A673 (cell line): ENCODE results near the gene POSTN. TPM values are rescaled to one million over a fixed set of nuclear protein-coding genes. Genes with fewer than 3 reads are reported as not detected.
"Not testable (repeated sequence)": the region's sequence is repeated elsewhere in the genome, so short reads cannot be mapped to it uniquely, and the experiment has no call there.

Source experiments
- BruUV-seq: library from RNA; stranded (reverse); fragments of 400-500 nt; replicated peaks from 2 replicates; lab custom pipeline; 2021; lab: Mats Ljungman, UMichigan
- CTCF ChIA-PET: fragments of 300-600 bp; sonication (Branson Sonifier 250); formaldehyde crosslinking; loops from one replicate; lab custom pipeline; 2022; ENCODE audit warnings: antibody characterized with exemption; lab: Charles Lee
- POLR2A ChIA-PET: fragments of 300-600 bp; sonication (Branson Sonifier 250); formaldehyde crosslinking; loops from one replicate; lab custom pipeline; 2022; ENCODE audit warnings: antibody characterized with exemption; ENCODE audit not compliant: low non-redundant PET; lab: Charles Lee
- DNase-seq: peaks from one replicate; pipeline ENCODE4 v3.0.0-alpha.2; 2015; ENCODE audit warnings: low spot score
- H3K27ac ChIP-seq: fragments of 200-600 bp; sonication (generic); 2 replicates; pipeline ENCODE4 v1.5.1; 2016; ENCODE audit warnings: mixed run types, low read depth, mild to moderate bottlenecking, mixed read lengths, antibody characterized with exemption, low read length; ENCODE audit not compliant: poor library complexity, severe bottlenecking
- H3K27me3 ChIP-seq: fragments of 200-600 bp; sonication (generic); replicated peaks from 2 replicates; pipeline ENCODE4 v1.6.1; 2017; ENCODE audit warnings: mixed run types, low read depth, mild to moderate bottlenecking, mixed read lengths, antibody characterized with exemption, low read length; ENCODE audit not compliant: insufficient read depth, poor library complexity
- H3K36me3 ChIP-seq: fragments of 200-600 bp; sonication (generic); 2 replicates; pipeline ENCODE4 v1.6.1; 2016; ENCODE audit warnings: mixed run types, mild to moderate bottlenecking, mixed read lengths, antibody characterized with exemption, low read length; ENCODE audit not compliant: insufficient read depth, poor library complexity, severe bottlenecking
- H3K4me1 ChIP-seq: fragments of 200-600 bp; sonication (generic); 2 replicates; pipeline ENCODE4 v1.6.1; 2017; ENCODE audit warnings: mixed run types, mild to moderate bottlenecking, mixed read lengths, antibody characterized with exemption, low read length; ENCODE audit not compliant: insufficient read depth, poor library complexity, severe bottlenecking
- H3K4me3 ChIP-seq: fragments of 200-600 bp; sonication (generic); 2 replicates; pipeline ENCODE4 v1.5.1; 2016; ENCODE audit warnings: low read depth, mixed run types, mild to moderate bottlenecking, mixed read lengths, low read length; ENCODE audit not compliant: poor library complexity, severe bottlenecking
- H3K9me3 ChIP-seq: fragments of 200-600 bp; sonication (generic); 2 replicates; pipeline ENCODE4 v1.6.1; 2016; ENCODE audit warnings: mixed run types, low read depth, mild to moderate bottlenecking, mixed read lengths, antibody characterized with exemption, low read length; ENCODE audit not compliant: poor library complexity, severe bottlenecking
- EZH2 ChIP-seq: fragments of 200-600 bp; sonication (generic); IDR thresholded peaks from 2 replicates; pipeline ENCODE4 v1.6.1; 2017; ENCODE audit warnings: borderline replicate concordance, low read depth, mild to moderate bottlenecking, mixed read lengths, antibody characterized with exemption, low read length; ENCODE audit not compliant: poor library complexity, severe bottlenecking
- intact Hi-C: fragments of 100-400 bp; cut with micrococcal nuclease; formaldehyde crosslinking; loops from one replicate; pipeline ENCODE4 v1.10.0; 2022; ENCODE audit not compliant: unreplicated experiment
- total RNA-seq: library from RNA; stranded (reverse); gene quantifications from 2 replicates; pipeline ENCODE4 v1.2.3, GENCODE V29; 2021
- TF ChIP-seq, protein P1 (sequence below): fragments of 300-800, 200-600 bp; sonication (generic); conservative IDR thresholded peaks from 2 replicates; pipeline ENCODE4 v1.5.1; 2017; ENCODE audit warnings: low read depth, mild to moderate bottlenecking, antibody characterized with exemption, low read length, moderate library complexity, mixed read lengths

The POSTN gene
- total RNA-seq, 1 experiment from 2014 or later, result 1.8 TPM

DNA sequence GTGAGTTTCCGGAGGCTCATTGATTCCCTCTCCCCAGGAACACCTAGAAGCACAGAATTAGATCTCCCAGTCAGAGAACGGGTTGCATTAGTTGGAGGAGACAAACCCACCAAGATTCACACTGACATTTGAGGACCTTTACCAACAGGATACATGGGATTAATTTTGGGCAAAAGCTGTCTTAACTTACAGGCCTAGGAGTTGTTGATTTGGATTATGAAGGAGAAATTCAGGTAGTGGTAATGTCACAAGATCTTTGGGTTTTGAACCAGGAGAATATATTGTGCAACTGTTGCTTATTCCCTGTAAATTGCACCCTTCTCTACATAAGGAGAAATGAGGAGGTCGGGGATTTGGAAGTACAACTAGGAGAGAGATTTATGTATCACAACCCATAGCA is 38.0 kb downstream of the POSTN start:
- CTCF ChIA-PET, result no interaction called here
- intact Hi-C loops, result no loop called here
- TF ChIP-seq EZH2, result no peak
- TF ChIP-seq, protein P1, sequence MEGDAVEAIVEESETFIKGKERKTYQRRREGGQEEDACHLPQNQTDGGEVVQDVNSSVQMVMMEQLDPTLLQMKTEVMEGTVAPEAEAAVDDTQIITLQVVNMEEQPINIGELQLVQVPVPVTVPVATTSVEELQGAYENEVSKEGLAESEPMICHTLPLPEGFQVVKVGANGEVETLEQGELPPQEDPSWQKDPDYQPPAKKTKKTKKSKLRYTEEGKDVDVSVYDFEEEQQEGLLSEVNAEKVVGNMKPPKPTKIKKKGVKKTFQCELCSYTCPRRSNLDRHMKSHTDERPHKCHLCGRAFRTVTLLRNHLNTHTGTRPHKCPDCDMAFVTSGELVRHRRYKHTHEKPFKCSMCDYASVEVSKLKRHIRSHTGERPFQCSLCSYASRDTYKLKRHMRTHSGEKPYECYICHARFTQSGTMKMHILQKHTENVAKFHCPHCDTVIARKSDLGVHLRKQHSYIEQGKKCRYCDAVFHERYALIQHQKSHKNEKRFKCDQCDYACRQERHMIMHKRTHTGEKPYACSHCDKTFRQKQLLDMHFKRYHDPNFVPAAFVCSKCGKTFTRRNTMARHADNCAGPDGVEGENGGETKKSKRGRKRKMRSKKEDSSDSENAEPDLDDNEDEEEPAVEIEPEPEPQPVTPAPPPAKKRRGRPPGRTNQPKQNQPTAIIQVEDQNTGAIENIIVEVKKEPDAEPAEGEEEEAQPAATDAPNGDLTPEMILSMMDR, result no peak
- DNase-seq, result no peak
- Histone ChIP-seq H3K4me1 (no peaks in the 10 kb centered on the region), H3K4me3 (no peak overlapping the region), H3K36me3 (no peaks in the 10 kb centered on the region), H3K9me3 (peaks cover 5% of the 10 kb centered on the region), H3K27me3 (no peaks in the 10 kb centered on the region), H3K27ac (no peak overlapping the region)
- POLR2A ChIA-PET, result no interaction called here
- no TSS peak for BruUV-seq

DNA sequence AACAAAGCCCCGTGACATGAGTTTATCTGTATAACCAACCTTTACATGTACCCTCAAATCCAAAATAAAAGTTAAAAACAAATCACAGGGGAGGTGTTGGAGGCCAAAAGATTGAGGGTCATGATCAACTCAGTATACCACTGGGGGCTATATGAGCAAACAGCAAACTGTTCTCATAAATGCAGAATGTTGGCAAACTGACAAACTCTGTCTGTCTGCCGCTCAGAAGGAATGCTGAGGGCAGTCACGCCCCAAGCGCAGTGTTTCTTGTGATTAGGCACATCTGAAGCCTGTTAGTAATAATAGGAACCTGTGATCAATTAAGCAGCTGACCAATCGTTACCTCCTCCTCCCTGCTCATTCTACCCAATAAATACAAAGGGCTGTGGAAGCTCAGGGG is 39.8 kb downstream of the POSTN start:
- CTCF ChIA-PET, POLR2A ChIA-PET, DNase-seq, H3K36me3 ChIP-seq, H3K4me3 ChIP-seq, H3K4me1 ChIP-seq, H3K27ac ChIP-seq, H3K9me3 ChIP-seq, H3K27me3 ChIP-seq, BruUV-seq, intact Hi-C loops: not testable (repeated sequence)

DNA sequence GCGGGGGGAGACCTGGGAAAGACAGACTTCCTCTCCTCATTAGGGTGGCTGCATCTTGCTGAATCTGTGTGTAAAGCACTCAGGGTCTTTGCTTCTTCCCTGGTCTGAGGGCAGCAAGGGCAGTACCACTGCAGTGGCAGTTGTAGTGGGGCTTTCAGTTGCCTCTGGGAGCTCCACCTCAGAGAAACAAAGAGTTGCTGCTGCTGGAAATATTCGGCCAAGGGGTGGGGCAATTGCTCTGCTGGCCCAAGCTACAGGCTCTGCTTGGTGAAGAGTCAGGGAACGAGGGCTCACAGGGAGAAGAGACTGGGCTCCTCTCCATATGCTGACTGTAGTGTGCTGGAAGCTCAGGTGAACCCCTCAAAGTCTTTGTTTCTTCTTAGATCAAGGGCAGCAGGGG is 52.5 kb downstream of the POSTN start:
- DNase-seq, result no peak

DNA sequence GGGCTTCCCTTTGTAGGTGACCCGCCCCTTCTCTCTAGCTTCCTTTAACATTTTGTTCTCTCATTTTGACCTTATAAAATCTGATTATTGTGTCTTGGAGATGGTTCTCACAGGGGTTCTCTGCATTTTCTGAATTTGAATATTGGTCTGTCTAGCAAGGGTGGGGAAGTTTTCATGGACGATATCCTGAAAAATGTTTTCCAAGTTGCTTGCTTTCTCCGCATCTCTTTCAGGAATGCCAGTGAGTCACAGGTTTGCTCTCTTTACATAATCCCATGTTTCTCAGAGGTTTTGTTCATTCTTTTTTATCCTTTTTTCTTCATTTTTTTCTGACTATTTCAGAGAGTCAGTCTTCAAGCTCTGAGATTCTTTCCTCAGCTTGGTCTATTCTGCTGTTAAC is 53.6 kb downstream of the POSTN start:
- DNase-seq, result no peak
- BruUV-seq, result no TSS peak
- H3K9me3 ChIP-seq, result no peaks in the 10 kb centered on the region
- POLR2A ChIA-PET, result no interaction called here
- no peaks in the 10 kb centered on the region for H3K4me1 ChIP-seq
- H3K27me3 ChIP-seq, result no peaks in the 10 kb centered on the region
- H3K27ac ChIP-seq, result no peak overlapping the region
- no peak overlapping the region for H3K4me3 ChIP-seq
- intact Hi-C loops, result no loop called here
- CTCF ChIA-PET, result no interaction called here
- TF ChIP-seq, protein P1, result no peak
- TF ChIP-seq EZH2, result no peak
- H3K36me3 ChIP-seq, result no peaks in the 10 kb centered on the region

More for the DNA sequence above, 52.5 kb downstream of the POSTN start:
- no peaks in the 10 kb centered on the region for H3K27me3 ChIP-seq
- no peaks in the 10 kb centered on the region for H3K36me3 ChIP-seq
- no peak overlapping the region for H3K4me3 ChIP-seq
- H3K9me3 ChIP-seq, result no peaks in the 10 kb centered on the region
- CTCF ChIA-PET, result no interaction called here
- H3K4me1 ChIP-seq, result no peaks in the 10 kb centered on the region
- POLR2A ChIA-PET, result interaction anchor here (0.6 kb wide), 1 partner anchor 13 kb away, joined by 8 read pairs; no protein-coding TSS in a partner anchor
- BruUV-seq, result no TSS peak
- H3K27ac ChIP-seq, result no peak overlapping the region
- intact Hi-C loops, result no loop called here
- no peak for TF ChIP-seq EZH2
- TF ChIP-seq, protein P1, result no peak
